Neuronal stem cell (in vitro differentiated cells): ENCODE results near the gene NRG3.

Experiments
- DNase-seq: peaks from one replicate; pipeline ENCODE4 v3.0.0-alpha.2; 2013; ENCODE audit warnings: low spot score
- H2AFZ ChIP-seq: one replicate; pipeline ENCODE4 v1.6.1; 2013; ENCODE audit warnings: mild to moderate bottlenecking, low read length, inconsistent platforms
- H2AK5ac ChIP-seq: 2 replicates; pipeline ENCODE4 v1.6.1; 2013; ENCODE audit warnings: low read depth, mild to moderate bottlenecking, inconsistent platforms, low read length, moderate library complexity, mixed read lengths
- H2BK120ac ChIP-seq: 2 replicates; pipeline ENCODE4 v1.6.1; 2013; ENCODE audit warnings: low read depth, mild to moderate bottlenecking, inconsistent platforms, low read length, moderate library complexity, mixed read lengths
- H2BK12ac ChIP-seq: one replicate; pipeline ENCODE4 v1.6.1; 2013; ENCODE audit warnings: low read length, inconsistent platforms
- H2BK15ac ChIP-seq: 2 replicates; pipeline ENCODE4 v1.6.1; 2013; ENCODE audit warnings: mild to moderate bottlenecking, low read length, inconsistent platforms, mixed read lengths
- H2BK5ac ChIP-seq: one replicate; pipeline ENCODE4 v1.6.1; 2013; ENCODE audit warnings: inconsistent platforms, mild to moderate bottlenecking, low read length, moderate library complexity
- H3K14ac ChIP-seq: one replicate; pipeline ENCODE4 v1.6.1; 2013; ENCODE audit warnings: low read length, inconsistent platforms
- H3K18ac ChIP-seq: 2 replicates; pipeline ENCODE4 v1.6.1; 2013; ENCODE audit warnings: low read length, inconsistent platforms
- H3K23ac ChIP-seq: 2 replicates; pipeline ENCODE4 v1.6.1; 2013; ENCODE audit warnings: low read depth, mild to moderate bottlenecking, mixed read lengths, low read length, inconsistent platforms; ENCODE audit not compliant: poor library complexity
- H3K27ac ChIP-seq: replicated peaks from 3 replicates; pipeline ENCODE4 v1.5.1; 2013; ENCODE audit warnings: low read length, inconsistent platforms
- H3K27me3 ChIP-seq, 3 experiments: 2 replicates each; pipeline ENCODE4 v1.6.1; 2013; ENCODE audit warnings: low read length in 3 of 3, mild to moderate bottlenecking in 2 of 3, inconsistent platforms in 1 of 3, low read depth in 1 of 3, mixed read lengths in 1 of 3, moderate library complexity in 1 of 3; ENCODE audit not compliant: control insufficient read depth in 3 of 3, insufficient read depth in 3 of 3
- H3K36me3 ChIP-seq, 2 donors: replicated peaks in 1 of 2; 2 replicates each; pipeline ENCODE4 v1.6.1; 2013; ENCODE audit warnings: low read length in 2 of 2; ENCODE audit not compliant: control insufficient read depth in 2 of 2, insufficient read depth in 2 of 2
- H3K4ac ChIP-seq: 2 replicates; pipeline ENCODE4 v1.6.1; 2013; ENCODE audit warnings: inconsistent platforms, mild to moderate bottlenecking, low read length, moderate library complexity
- H3K4me1 ChIP-seq, 2 donors: 1 replicate in 1 of 2; 2 replicates in 1 of 2; pipeline ENCODE4 v1.6.1; 2013; ENCODE audit warnings: low read length in 2 of 2, low read depth in 1 of 2; ENCODE audit not compliant: control insufficient read depth in 2 of 2, insufficient read depth in 1 of 2
- H3K4me2 ChIP-seq: one replicate; pipeline ENCODE4 v1.6.1; 2013; ENCODE audit warnings: mild to moderate bottlenecking, low read length, inconsistent platforms; ENCODE audit not compliant: insufficient read depth, poor library complexity, severe bottlenecking
- H3K4me3 ChIP-seq, 2 donors: 2 replicates each; pipeline ENCODE4 v1.5.1; 2013; ENCODE audit warnings: low read length in 2 of 2, mild to moderate bottlenecking in 2 of 2, inconsistent platforms in 1 of 2, moderate library complexity in 1 of 2
- H3K79me1 ChIP-seq: one replicate; pipeline ENCODE4 v1.6.1; 2013; ENCODE audit warnings: low read depth, mild to moderate bottlenecking, inconsistent platforms, low read length, moderate library complexity
- H3K9ac ChIP-seq: one replicate; pipeline ENCODE4 v1.6.1; 2013; ENCODE audit warnings: mild to moderate bottlenecking, low read depth, low read length, inconsistent platforms; ENCODE audit not compliant: poor library complexity
- H3K9me3 ChIP-seq, 2 donors: replicated peaks in 1 of 2; 2 replicates each; pipeline versions ENCODE3 to v1.6.1; 2013; ENCODE audit warnings: low read length in 2 of 2, mild to moderate bottlenecking in 2 of 2, inconsistent platforms in 1 of 2, low read depth in 1 of 2, mixed read lengths in 1 of 2, moderate library complexity in 1 of 2; ENCODE audit not compliant: control insufficient read depth in 2 of 2, insufficient read depth in 1 of 2
- H4K8ac ChIP-seq: one replicate; pipeline ENCODE4 v1.6.1; 2013; ENCODE audit warnings: low read depth, mild to moderate bottlenecking, inconsistent platforms, low read length, moderate library complexity
- H4K91ac ChIP-seq: one replicate; pipeline ENCODE4 v1.6.1; 2013; ENCODE audit warnings: low read length, low read depth, mild to moderate bottlenecking, inconsistent platforms; ENCODE audit not compliant: poor library complexity
- WGBS, 2 donors: extraction: QIAGEN DNeasy Blood & Tissue Kit; methylation state at CpG; one replicate each; pipeline ENCODE4 v1.1.7; 2013; ENCODE audit warnings: missing lambda C conversion rate in 2 of 2, mixed read lengths in 1 of 2; ENCODE audit not compliant: insufficient read length in 2 of 2, insufficient replicate concordance in 1 of 2; ENCODE audit errors: extremely low coverage in 2 of 2; 5-methylcytosine and 5-hydroxymethylcytosine counted together

NRG3 gene

DNA sequence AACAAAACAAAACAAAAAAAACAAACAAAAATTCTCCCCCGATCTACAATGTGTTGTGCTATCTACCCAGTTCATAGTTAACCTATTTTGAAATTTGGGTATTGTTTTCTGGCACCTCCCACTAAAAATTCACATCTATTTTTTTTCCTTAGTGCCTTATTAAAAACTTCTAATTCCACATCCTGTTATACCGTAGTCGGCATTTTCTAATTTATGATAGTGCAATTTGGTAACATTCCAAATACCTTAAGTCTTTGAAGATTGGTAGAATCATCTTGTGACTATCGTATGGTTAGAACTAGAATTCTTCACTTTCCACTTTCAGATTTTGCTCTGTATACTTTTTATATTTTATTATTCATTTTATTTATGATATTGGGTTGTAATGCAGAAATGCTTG, 4.5 kb upstream of the NRG3 start:
- no peaks in the 10 kb centered on the region for H3K9me3 ChIP-seq
- H2AFZ ChIP-seq = no peak overlapping the region
- no peak overlapping the region for H3K18ac ChIP-seq
- no peak overlapping the region for H3K4me3 ChIP-seq
- H4K91ac ChIP-seq = no peak overlapping the region
- H3K4ac ChIP-seq = no peak overlapping the region
- 100% methylated on average over 1 of the region's 4 CpGs; no CpG with 5 or more reads in 1 of the 2 donors for WGBS, 2 donors
- H3K27me3 ChIP-seq = peaks cover 0 to 24% (median 14%) of the 10 kb centered on the region in 3 experiments
- no peak overlapping the region for H4K8ac ChIP-seq
- H2BK12ac ChIP-seq = no peak overlapping the region
- no peak overlapping the region for H2BK120ac ChIP-seq
- DNase-seq = no peak
- H3K4me2 ChIP-seq = no peak overlapping the region
- no peak overlapping the region for H3K23ac ChIP-seq
- peaks cover 3 to 5% of the 10 kb centered on the region in 2 donors for H3K4me1 ChIP-seq
- no peaks in the 10 kb centered on the region for H3K36me3 ChIP-seq
- no peak overlapping the region for H3K14ac ChIP-seq
- H2AK5ac ChIP-seq = no peak overlapping the region
- no peaks in the 10 kb centered on the region for H3K79me1 ChIP-seq
- H3K9ac ChIP-seq = no peak overlapping the region
- H3K27ac ChIP-seq = no peak overlapping the region
- no peak overlapping the region for H2BK15ac ChIP-seq
- H2BK5ac ChIP-seq = no peak overlapping the region

DNA sequence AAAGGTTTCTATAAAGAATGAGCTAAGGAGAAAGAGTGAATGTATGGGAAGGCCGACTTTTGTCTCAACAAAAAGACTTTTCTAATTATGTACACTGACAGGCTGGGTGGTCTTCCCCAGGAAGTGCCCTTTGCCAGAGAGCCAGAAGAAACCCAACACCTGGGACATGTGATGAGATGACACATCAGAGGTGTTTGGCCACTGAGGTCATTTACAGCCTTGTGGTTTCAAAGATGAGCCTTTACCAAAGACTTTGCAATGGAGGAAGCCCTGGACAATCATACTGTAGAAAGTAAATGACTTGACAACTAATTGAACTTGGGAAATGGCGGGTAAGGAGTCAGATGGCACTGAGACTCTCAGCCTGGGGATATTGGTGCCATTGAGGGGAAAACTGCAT, 3.4 kb upstream of the NRG3 start:
- Histone ChIP-seq H3K9ac (no peak overlapping the region), H3K36me3 (no peaks in the 10 kb centered on the region), H2AFZ (no peak overlapping the region), H3K18ac (no peak overlapping the region), H3K27ac (no peak overlapping the region), H3K4me1 (peaks cover 3% of the 10 kb centered on the region in 2 donors), H2AK5ac (no peak overlapping the region), H2BK120ac (no peak overlapping the region), H3K27me3 (peaks cover 0 to 34% (median 20%) of the 10 kb centered on the region in 3 experiments), H3K9me3 (no peaks in the 10 kb centered on the region), H3K4me3 (no peak overlapping the region), H3K14ac (no peak overlapping the region), H2BK5ac (no peak overlapping the region), H4K8ac (no peak overlapping the region), H3K4ac (no peak overlapping the region), H3K23ac (no peak overlapping the region), H3K4me2 (no peak overlapping the region), H4K91ac (no peak overlapping the region), H2BK15ac (no peak overlapping the region), H2BK12ac (no peak overlapping the region), H3K79me1 (no peaks in the 10 kb centered on the region)
- no CpG with 5 or more reads among the region's 2 CpGs for WGBS, 2 donors
- no peak for DNase-seq

DNA sequence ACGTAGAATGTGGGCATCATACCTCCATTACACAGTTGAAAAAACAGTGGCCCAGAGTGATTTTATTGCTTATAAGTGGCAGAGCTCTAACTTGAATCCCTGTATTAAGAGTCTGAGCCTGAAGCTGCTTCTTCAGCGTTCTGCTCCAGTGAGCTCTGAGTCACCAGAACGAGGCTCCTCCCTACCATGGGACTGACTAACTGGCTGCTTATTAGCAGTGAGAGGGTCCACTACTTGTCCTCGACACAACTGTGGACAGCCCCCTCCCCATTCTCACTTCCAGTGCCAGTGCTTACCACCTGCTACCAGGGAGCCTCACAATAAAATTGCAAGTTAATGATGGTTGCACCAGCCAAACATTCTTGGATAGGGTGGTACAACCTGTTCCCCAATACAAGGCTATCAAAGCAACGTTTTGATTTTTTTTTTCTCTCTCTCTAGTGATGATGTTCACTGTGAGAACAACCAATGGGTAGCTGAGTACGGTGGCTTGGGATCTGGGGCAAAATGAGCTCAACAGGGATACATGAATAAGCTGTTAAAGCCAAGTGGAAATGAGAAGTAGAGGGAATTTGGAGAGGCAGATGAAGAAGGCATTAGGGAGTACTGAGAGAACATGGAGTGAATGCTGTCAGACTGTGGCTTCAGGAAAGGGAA, 2.7 kb upstream of the NRG3 start:
- Histone ChIP-seq H3K4me2 (no peak overlapping the region), H2BK120ac (no peak overlapping the region), H3K23ac (no peak overlapping the region), H2AK5ac (no peak overlapping the region), H3K4ac (no peak overlapping the region), H3K4me1 (peaks cover 2 to 3% of the 10 kb centered on the region in 2 donors), H2BK12ac (no peak overlapping the region), H3K9me3 (no peaks in the 10 kb centered on the region), H3K4me3 (no peak overlapping the region), H4K91ac (no peak overlapping the region), H3K27ac (no peak overlapping the region), H3K9ac (no peak overlapping the region), H3K27me3 (peaks cover 0 to 42% (median 20%) of the 10 kb centered on the region in 3 experiments), H3K79me1 (no peaks in the 10 kb centered on the region), H3K36me3 (no peaks in the 10 kb centered on the region), H2AFZ (no peak overlapping the region), H2BK15ac (no peak overlapping the region), H2BK5ac (no peak overlapping the region), H3K18ac (no peak overlapping the region), H4K8ac (no peak overlapping the region), H3K14ac (no peak overlapping the region)
- WGBS, 2 donors = no CpG with 5 or more reads among the region's 6 CpGs
- DNase-seq = no peak

GRCh38 chr10:81873231-81873931, 1.6 kb upstream of the NRG3 start:
- H2AFZ ChIP-seq = no peak overlapping the region
- peaks cover 0 to 46% (median 20%) of the 10 kb centered on the region in 3 experiments for H3K27me3 ChIP-seq
- H2AK5ac ChIP-seq = no peak overlapping the region
- peaks cover 2 to 3% of the 10 kb centered on the region in 2 donors for H3K4me1 ChIP-seq
- H3K4me3 ChIP-seq = peak overlapping the region in 1 of 2 donors; percentile 71
- H3K79me1 ChIP-seq = no peaks in the 10 kb centered on the region
- no CpG with 5 or more reads among the region's 12 CpGs for WGBS, 2 donors
- no peak overlapping the region for H2BK12ac ChIP-seq
- no peak overlapping the region for H4K91ac ChIP-seq
- no peak overlapping the region for H3K23ac ChIP-seq
- no peaks in the 10 kb centered on the region for H3K9me3 ChIP-seq
- H3K9ac ChIP-seq = no peak overlapping the region
- no peak overlapping the region for H3K27ac ChIP-seq
- H2BK120ac ChIP-seq = no peak overlapping the region
- no peak overlapping the region for H4K8ac ChIP-seq
- DNase-seq = no peak
- H3K4ac ChIP-seq = no peak overlapping the region
- H3K36me3 ChIP-seq = no peaks in the 10 kb centered on the region
- no peak overlapping the region for H2BK5ac ChIP-seq
- H3K18ac ChIP-seq = no peak overlapping the region
- no peak overlapping the region for H2BK15ac ChIP-seq
- H3K4me2 ChIP-seq = peak overlapping the region; percentile 76
- no peak overlapping the region for H3K14ac ChIP-seq
